Neuronal stem cell (in vitro differentiated cells): Measurements from ENCODE around the gene NRARP.
A peak's percentile ranks its signal among the peaks of the same experiment; 100 is the strongest.

Source experiments
- DNase-seq: peaks from one replicate; pipeline ENCODE4 v3.0.0-alpha.2; 2013; ENCODE audit warnings: low spot score
- H2AFZ ChIP-seq: one replicate; pipeline ENCODE4 v1.6.1; 2013; ENCODE audit warnings: mild to moderate bottlenecking, low read length, inconsistent platforms
- H2AK5ac ChIP-seq: 2 replicates; pipeline ENCODE4 v1.6.1; 2013; ENCODE audit warnings: low read depth, mild to moderate bottlenecking, inconsistent platforms, low read length, moderate library complexity, mixed read lengths
- H2BK120ac ChIP-seq: 2 replicates; pipeline ENCODE4 v1.6.1; 2013; ENCODE audit warnings: low read depth, mild to moderate bottlenecking, inconsistent platforms, low read length, moderate library complexity, mixed read lengths
- H2BK12ac ChIP-seq: one replicate; pipeline ENCODE4 v1.6.1; 2013; ENCODE audit warnings: low read length, inconsistent platforms
- H2BK15ac ChIP-seq: 2 replicates; pipeline ENCODE4 v1.6.1; 2013; ENCODE audit warnings: mild to moderate bottlenecking, low read length, inconsistent platforms, mixed read lengths
- H2BK5ac ChIP-seq: one replicate; pipeline ENCODE4 v1.6.1; 2013; ENCODE audit warnings: inconsistent platforms, mild to moderate bottlenecking, low read length, moderate library complexity
- H3K14ac ChIP-seq: one replicate; pipeline ENCODE4 v1.6.1; 2013; ENCODE audit warnings: low read length, inconsistent platforms
- H3K18ac ChIP-seq: 2 replicates; pipeline ENCODE4 v1.6.1; 2013; ENCODE audit warnings: low read length, inconsistent platforms
- H3K23ac ChIP-seq: 2 replicates; pipeline ENCODE4 v1.6.1; 2013; ENCODE audit warnings: low read depth, mild to moderate bottlenecking, mixed read lengths, low read length, inconsistent platforms; ENCODE audit not compliant: poor library complexity
- H3K27ac ChIP-seq: replicated peaks from 3 replicates; pipeline ENCODE4 v1.5.1; 2013; ENCODE audit warnings: low read length, inconsistent platforms
- H3K27me3 ChIP-seq, 3 experiments: 2 replicates each; pipeline ENCODE4 v1.6.1; 2013; ENCODE audit warnings: low read length in 3 of 3, mild to moderate bottlenecking in 2 of 3, inconsistent platforms in 1 of 3, low read depth in 1 of 3, mixed read lengths in 1 of 3, moderate library complexity in 1 of 3; ENCODE audit not compliant: control insufficient read depth in 3 of 3, insufficient read depth in 3 of 3
- H3K36me3 ChIP-seq, 2 donors: replicated peaks in 1 of 2; 2 replicates each; pipeline ENCODE4 v1.6.1; 2013; ENCODE audit warnings: low read length in 2 of 2; ENCODE audit not compliant: control insufficient read depth in 2 of 2, insufficient read depth in 2 of 2
- H3K4ac ChIP-seq: 2 replicates; pipeline ENCODE4 v1.6.1; 2013; ENCODE audit warnings: inconsistent platforms, mild to moderate bottlenecking, low read length, moderate library complexity
- H3K4me1 ChIP-seq, 2 donors: 1 replicate in 1 of 2; 2 replicates in 1 of 2; pipeline ENCODE4 v1.6.1; 2013; ENCODE audit warnings: low read length in 2 of 2, low read depth in 1 of 2; ENCODE audit not compliant: control insufficient read depth in 2 of 2, insufficient read depth in 1 of 2
- H3K4me2 ChIP-seq: one replicate; pipeline ENCODE4 v1.6.1; 2013; ENCODE audit warnings: mild to moderate bottlenecking, low read length, inconsistent platforms; ENCODE audit not compliant: insufficient read depth, poor library complexity, severe bottlenecking
- H3K4me3 ChIP-seq, 2 donors: 2 replicates each; pipeline ENCODE4 v1.5.1; 2013; ENCODE audit warnings: low read length in 2 of 2, mild to moderate bottlenecking in 2 of 2, inconsistent platforms in 1 of 2, moderate library complexity in 1 of 2
- H3K79me1 ChIP-seq: one replicate; pipeline ENCODE4 v1.6.1; 2013; ENCODE audit warnings: low read depth, mild to moderate bottlenecking, inconsistent platforms, low read length, moderate library complexity
- H3K9ac ChIP-seq: one replicate; pipeline ENCODE4 v1.6.1; 2013; ENCODE audit warnings: mild to moderate bottlenecking, low read depth, low read length, inconsistent platforms; ENCODE audit not compliant: poor library complexity
- H3K9me3 ChIP-seq, 2 donors: replicated peaks in 1 of 2; 2 replicates each; pipeline versions ENCODE3 to v1.6.1; 2013; ENCODE audit warnings: low read length in 2 of 2, mild to moderate bottlenecking in 2 of 2, inconsistent platforms in 1 of 2, low read depth in 1 of 2, mixed read lengths in 1 of 2, moderate library complexity in 1 of 2; ENCODE audit not compliant: control insufficient read depth in 2 of 2, insufficient read depth in 1 of 2
- H4K8ac ChIP-seq: one replicate; pipeline ENCODE4 v1.6.1; 2013; ENCODE audit warnings: low read depth, mild to moderate bottlenecking, inconsistent platforms, low read length, moderate library complexity
- H4K91ac ChIP-seq: one replicate; pipeline ENCODE4 v1.6.1; 2013; ENCODE audit warnings: low read length, low read depth, mild to moderate bottlenecking, inconsistent platforms; ENCODE audit not compliant: poor library complexity
- WGBS, 2 donors: extraction: QIAGEN DNeasy Blood & Tissue Kit; methylation state at CpG; one replicate each; pipeline ENCODE4 v1.1.7; 2013; ENCODE audit warnings: missing lambda C conversion rate in 2 of 2, mixed read lengths in 1 of 2; ENCODE audit not compliant: insufficient read length in 2 of 2, insufficient replicate concordance in 1 of 2; ENCODE audit errors: extremely low coverage in 2 of 2; 5-methylcytosine and 5-hydroxymethylcytosine counted together

NRARP gene

GRCh38 chr9:137303151-137303892 is 1.3 kb upstream of the NRARP start:
- no peak overlapping the region for H3K27ac ChIP-seq
- WGBS, 2 donors, result no CpG with 5 or more reads among the region's 23 CpGs

GRCh38 chr9:137302449-137303150 is 529 bp upstream of the NRARP start:
- no peak overlapping the region for H3K27ac ChIP-seq
- H4K91ac ChIP-seq, result peak overlapping the region; percentile 95
- peak overlapping the region; percentile 84 for H3K9ac ChIP-seq
- peak overlapping the region; percentile 38 to 75 for H3K4me3 ChIP-seq
- no peaks in the 10 kb centered on the region for H3K9me3 ChIP-seq
- peak overlapping the region; percentile 98 for H2BK5ac ChIP-seq
- peak overlapping the region; percentile 94 for H2BK12ac ChIP-seq
- H3K79me1 ChIP-seq, result peaks cover 6% of the 10 kb centered on the region
- peak; percentile 82 for DNase-seq
- peak overlapping the region; percentile 99 for H2BK120ac ChIP-seq
- no CpG with 5 or more reads among the region's 78 CpGs for WGBS, 2 donors
- peaks cover 0 to 7% (median 3%) of the 10 kb centered on the region in 3 experiments for H3K27me3 ChIP-seq
- peak overlapping the region; percentile 91 for H3K4me2 ChIP-seq
- H4K8ac ChIP-seq, result peak overlapping the region; percentile 92
- peak overlapping the region; percentile 100 for H2BK15ac ChIP-seq
- H2AFZ ChIP-seq, result peak overlapping the region; percentile 86
- H3K18ac ChIP-seq, result peak overlapping the region; percentile 99
- peak overlapping the region; percentile 56 for H3K14ac ChIP-seq
- H3K36me3 ChIP-seq, result peaks cover 5 to 14% of the 10 kb centered on the region in 2 donors
- H3K23ac ChIP-seq, result peak overlapping the region; percentile 85
- peak overlapping the region; percentile 76 for H3K4ac ChIP-seq
- peaks cover 56 to 60% of the 10 kb centered on the region in 2 donors for H3K4me1 ChIP-seq
- peak overlapping the region; percentile 100 for H2AK5ac ChIP-seq

More at GRCh38 chr9:137303151-137303892, 1.3 kb upstream of the NRARP start:
- peaks cover 6% of the 10 kb centered on the region for H3K79me1 ChIP-seq
- H3K4me3 ChIP-seq, result peak overlapping the region in 1 of 2 donors; percentile 38
- H3K36me3 ChIP-seq, result peaks cover 5 to 8% of the 10 kb centered on the region in 2 donors
- H2BK12ac ChIP-seq, result peak overlapping the region; percentile 94
- peak overlapping the region; percentile 92 for H4K8ac ChIP-seq
- H3K4me1 ChIP-seq, result peaks cover 55 to 61% of the 10 kb centered on the region in 2 donors
- peak overlapping the region; percentile 95 for H4K91ac ChIP-seq
- H3K4me2 ChIP-seq, result peak overlapping the region; percentile 91
- no peak for DNase-seq
- H2AK5ac ChIP-seq, result peak overlapping the region; percentile 100
- peaks cover 0 to 7% (median 3%) of the 10 kb centered on the region in 3 experiments for H3K27me3 ChIP-seq
- H3K18ac ChIP-seq, result peak overlapping the region; percentile 99
- peak overlapping the region; percentile 85 for H3K23ac ChIP-seq
- peak overlapping the region; percentile 56 for H3K14ac ChIP-seq
- H3K4ac ChIP-seq, result peak overlapping the region; percentile 26
- H2BK15ac ChIP-seq, result peak overlapping the region; percentile 100
- H3K9ac ChIP-seq, result no peak overlapping the region
- H3K9me3 ChIP-seq, result no peaks in the 10 kb centered on the region
- peak overlapping the region; percentile 98 for H2BK5ac ChIP-seq
- peak overlapping the region; percentile 86 for H2AFZ ChIP-seq
- peak overlapping the region; percentile 99 for H2BK120ac ChIP-seq

GRCh38 chr9:137301081-137301947 is 757 bp downstream of the NRARP start:
- no CpG with 5 or more reads among the region's 115 CpGs for WGBS, 2 donors
- H3K27ac ChIP-seq, result peak overlapping the region; percentile 91
- H3K27me3 ChIP-seq, result peaks cover 0 to 10% (median 3%) of the 10 kb centered on the region in 3 experiments

More at GRCh38 chr9:137301081-137301947, 757 bp downstream of the NRARP start:
- H3K4ac ChIP-seq, result peak overlapping the region; percentile 38
- H3K4me2 ChIP-seq, result peak overlapping the region; percentile 95
- H4K91ac ChIP-seq, result peak overlapping the region; percentile 56
- H2BK15ac ChIP-seq, result peak overlapping the region; percentile 21
- peak overlapping the region; percentile 9 for H2BK120ac ChIP-seq
- peak; percentile 75 for DNase-seq
- peak overlapping the region; percentile 98 for H3K9ac ChIP-seq
- H2BK5ac ChIP-seq, result peak overlapping the region; percentile 54
- no peak overlapping the region for H2BK12ac ChIP-seq
- H3K14ac ChIP-seq, result peak overlapping the region; percentile 85
- peaks cover 5 to 14% of the 10 kb centered on the region in 2 donors for H3K36me3 ChIP-seq
- peak overlapping the region; percentile 93 to 95 for H3K4me3 ChIP-seq
- peak overlapping the region; percentile 98 for H3K18ac ChIP-seq
- H3K23ac ChIP-seq, result peak overlapping the region; percentile 98
- H2AK5ac ChIP-seq, result peak overlapping the region; percentile 100
- peaks cover 57 to 59% of the 10 kb centered on the region in 2 donors for H3K4me1 ChIP-seq
- H3K79me1 ChIP-seq, result peaks cover 6% of the 10 kb centered on the region
- H2AFZ ChIP-seq, result peak overlapping the region; percentile 65
- no peak overlapping the region for H4K8ac ChIP-seq
- no peaks in the 10 kb centered on the region for H3K9me3 ChIP-seq
